K562 (cell line): ENCODE results near the gene FAM117A. TPM values are rescaled to one million over a fixed set of nuclear protein-coding genes. Genes with fewer than 3 reads are reported as not detected.
A peak's percentile ranks its signal among the peaks of the same experiment; 100 is the strongest.

Experiments
- BRD9 ChIP-seq: fragments of 450-650 bp; IDR thresholded peaks from 2 replicates; pipeline ENCODE4 v1.6.1; 2018; ENCODE audit warnings: low read depth; ENCODE audit not compliant: partially characterized antibody
- GATA2 ChIP-seq: sonication (generic); formaldehyde crosslinking; IDR thresholded peaks from 2 replicates; pipeline ENCODE4 v1.4.0; 2020; ENCODE audit warnings: mild to moderate bottlenecking, missing genetic modification reagents
- MGA ChIP-seq: fragments of 450-650 bp; IDR thresholded peaks from 2 replicates; pipeline ENCODE4 v1.6.1; 2016; ENCODE audit warnings: mild to moderate bottlenecking, moderate library complexity
- RERE ChIP-seq: sonication (generic); formaldehyde crosslinking; IDR thresholded peaks from 2 replicates; pipeline ENCODE4 v1.8.0; 2023; ENCODE audit warnings: missing genetic modification reagents, mild to moderate bottlenecking, borderline replicate concordance
- SRSF7 ChIP-seq: fragments of 200-400 bp; formaldehyde crosslinking; optimal IDR thresholded peaks from 2 replicates; pipeline ENCODE3; 2017; ENCODE audit warnings: mild to moderate bottlenecking, low read depth, low read length
- ZBTB49 ChIP-seq: sonication (generic); formaldehyde crosslinking; IDR thresholded peaks from 2 replicates; pipeline ENCODE4 v1.8.0; 2022; ENCODE audit warnings: missing genetic modification reagents, mild to moderate bottlenecking, borderline replicate concordance
- polyA plus RNA-seq, 8 experiments: library from polyadenylated mRNA; depleted of rRNA in 4 of 8; stranded (reverse) in 5 of 8; unstranded in 3 of 8; fragments of >200 nt; fragmentation: Nextera tagmentation in 2 of 8; fragmentation: Illumina TruSeq in 1 of 8; extraction: Ambion mirVana in 2 of 8; extraction: Trizol in 1 of 8; gene quantifications; 2 replicates each; pipeline versions ENCODE4 v1.2.1 to v1.2.3, GENCODE V29; 2011 to 2014; ENCODE audit warnings: inconsistent platforms in 1 of 8, missing spikeins in 1 of 8
- total RNA-seq, 7 experiments: library from RNA; depleted of rRNA in 6 of 7; stranded (reverse); fragments of >200 nt in 6 of 7; fragmentation: Illumina TruSeq in 2 of 7; extraction: Trizol in 2 of 7; gene quantifications; 2 replicates each; pipeline versions ENCODE4 v1.2.1 to v1.2.3, GENCODE V29; 2011 to 2021; ENCODE audit warnings: low replicate concordance in 1 of 7

FAM117A gene
- total and polyA plus RNA-seq, 9 of the 15 experiments (the other 6 are each of a cell fraction or from before 2014, with no cell fraction given), result 3.1 to 79.7 (median 36.6) TPM

GRCh38 chr17:49739641-49740271 is 24.2 kb downstream of the FAM117A start (continued):
- TF ChIP-seq MGA (no peak; the same call in 1 of the 2 replicates), BRD9 (no peak), GATA2 (peak; percentile 100), RERE (CRISPR knock-in tag) (no peak), ZBTB49 (no peak), SRSF7 (no peak)
